PC-3 (cell line): Measurements from ENCODE around the gene TBC1D16. TPM values are rescaled to one million over a fixed set of nuclear protein-coding genes. Genes with fewer than 3 reads are reported as not detected.

Source experiments
- ATAC-seq: fragments of 200-7000 bp; cut with Tn5 transposase; 2 replicates; pipeline ENCODE4 v1.9.1; 2020; ENCODE audit warnings: mild to moderate bottlenecking, moderate library complexity
- BruUV-seq: library from RNA; stranded (reverse); fragments of 400-500 nt; replicated peaks from 2 replicates; lab custom pipeline; 2021; lab: Mats Ljungman, UMichigan
- CTCF ChIA-PET: fragments of 300-600 bp; sonication (Branson Sonifier 250); formaldehyde crosslinking; loops from one replicate; lab custom pipeline; 2022; ENCODE audit warnings: antibody characterized with exemption; lab: Charles Lee
- POLR2A ChIA-PET: fragments of 300-600 bp; sonication (Branson Sonifier 250); formaldehyde crosslinking; loops from one replicate; lab custom pipeline; 2022; ENCODE audit warnings: antibody characterized with exemption; ENCODE audit not compliant: unreplicated experiment; lab: Charles Lee
- DNase-seq: peaks from one replicate; pipeline ENCODE4 v3.0.0-alpha.2; 2015
- H2AFZ ChIP-seq: fragments of 300-600 bp; sonication (generic); 2 replicates; pipeline ENCODE4 v1.6.0; 2016; ENCODE audit warnings: antibody characterized with exemption, low read length
- H3F3A ChIP-seq: fragments of 300-600 bp; sonication (generic); one replicate; pipeline ENCODE4 v1.6.0; 2017; ENCODE audit warnings: antibody characterized with exemption, low read length, control low read depth, mild to moderate bottlenecking; ENCODE audit not compliant: unreplicated experiment
- H3K27ac ChIP-seq: fragments of 300-600 bp; sonication (generic); 2 replicates; pipeline ENCODE4 v1.5.1; 2016; ENCODE audit warnings: mild to moderate bottlenecking, low read length
- H3K27me3 ChIP-seq: fragments of 300-600 bp; sonication (generic); 2 replicates; pipeline ENCODE4 v1.6.1; 2016; ENCODE audit warnings: low read length, mixed read lengths
- H3K36me3 ChIP-seq: fragments of 300-600 bp; sonication (generic); 2 replicates; pipeline ENCODE4 v1.6.1; 2016; ENCODE audit warnings: low read depth, mixed run types, low read length, mixed read lengths
- H3K4me1 ChIP-seq: fragments of 300-600 bp; sonication (generic); 2 replicates; pipeline ENCODE4 v1.5.1; 2016; ENCODE audit warnings: low read length; ENCODE audit not compliant: insufficient read depth
- H3K4me2 ChIP-seq: fragments of 300-600 bp; sonication (generic); 2 replicates; pipeline ENCODE4 v1.6.0; 2016; ENCODE audit warnings: low read length
- H3K4me3 ChIP-seq: fragments of 300-600 bp; sonication (generic); 2 replicates; pipeline ENCODE4 v1.5.1; 2016; ENCODE audit warnings: mild to moderate bottlenecking, low read length, mixed read lengths
- H3K79me2 ChIP-seq: fragments of 300-600 bp; sonication (generic); 2 replicates; pipeline ENCODE4 v1.6.1; 2017; ENCODE audit warnings: low read length, mixed read lengths
- H3K9ac ChIP-seq: fragments of 300-600 bp; sonication (generic); 2 replicates; pipeline ENCODE4 v1.6.0; 2016; ENCODE audit warnings: mild to moderate bottlenecking, low read length
- H3K9me2 ChIP-seq: fragments of 300-600 bp; sonication (generic); replicated peaks from 2 replicates; pipeline ENCODE4 v1.6.1; 2016; ENCODE audit warnings: mixed run types, low read length, mixed read lengths
- H3K9me3 ChIP-seq: fragments of 300-600 bp; sonication (generic); 2 replicates; pipeline ENCODE4 v1.6.1; 2016; ENCODE audit warnings: low read length, mixed read lengths
- H4K20me1 ChIP-seq: fragments of 300-600 bp; sonication (generic); 2 replicates; pipeline ENCODE4 v1.6.1; 2016; ENCODE audit warnings: low read length, mixed read lengths
- CTCF ChIP-seq: fragments of 300-600 bp; sonication (generic); conservative IDR thresholded peaks from 2 replicates; pipeline ENCODE4 v1.5.1; 2017; ENCODE audit warnings: antibody characterized with exemption, low read depth, mild to moderate bottlenecking, low read length
- EZH2 ChIP-seq: fragments of 300-600 bp; sonication (generic); IDR thresholded peaks from one replicate; pipeline ENCODE4 v1.6.1; 2017; ENCODE audit warnings: antibody characterized with exemption, mild to moderate bottlenecking, low read length; ENCODE audit not compliant: unreplicated experiment
- EZH2phosphoT487 ChIP-seq: fragments of 300-600 bp; sonication (generic); IDR thresholded peaks from 2 replicates; pipeline ENCODE4 v1.6.1; 2018; ENCODE audit warnings: mild to moderate bottlenecking, antibody characterized with exemption, low read length, borderline replicate concordance
- intact Hi-C: fragments of 100-400 bp; cut with micrococcal nuclease; formaldehyde crosslinking; loops from 2 replicates; pipeline ENCODE4 v1.9.0; 2023
- total RNA-seq: library from RNA; depleted of rRNA; stranded (reverse); fragments of >200 nt; gene quantifications from 2 replicates; pipeline ENCODE4 v1.2.3, GENCODE V29; 2014

Gene TBC1D16
- total RNA-seq, 1 experiment from 2014 or later: 23.7 TPM

- Histone ChIP-seq H3K9me2 (no peaks in the 10 kb centered on the region), H3K27ac (no peak overlapping the region), H3K9ac (no peak overlapping the region), H3K79me2 (no peaks in the 10 kb centered on the region), H3F3A (no peaks in the 10 kb centered on the region), H2AFZ (no peak overlapping the region), H3K4me2 (no peak overlapping the region), H4K20me1 (no peaks in the 10 kb centered on the region), H3K4me1 (peaks cover 8% of the 10 kb centered on the region; the same call in 1 of the 2 replicates), H3K9me3 (no peaks in the 10 kb centered on the region), H3K27me3 (no peaks in the 10 kb centered on the region), H3K36me3 (no peaks in the 10 kb centered on the region), H3K4me3 (no peak overlapping the region)
- CTCF ChIA-PET: no interaction called here
- intact Hi-C loops: no loop called here
- TF ChIP-seq CTCF (no peak), EZH2 (no peak), EZH2phosphoT487 (no peak)
- POLR2A ChIA-PET: no interaction called here
- ATAC-seq (no peak), DNase-seq (no peak)
- no TSS peak for BruUV-seq
Observed at GRCh38 chr17:80010283-80010858, 25.3 kb downstream of the TBC1D16 start.

GRCh38 chr17:80009391-80010282, 26.0 kb downstream of the TBC1D16 start:
- H3F3A ChIP-seq: no peaks in the 10 kb centered on the region
- H3K9ac ChIP-seq: no peak overlapping the region
- no peaks in the 10 kb centered on the region for H3K27me3 ChIP-seq
- CTCF ChIA-PET: interaction anchor here (1.3 kb wide), 1 partner anchor 73 kb away, joined by 6 read pairs; no protein-coding TSS in a partner anchor
- no peaks in the 10 kb centered on the region for H3K9me2 ChIP-seq
- DNase-seq (no peak), ATAC-seq (no peak)
- BruUV-seq: no TSS peak
- intact Hi-C loops: loop anchor here (2.0 to 5.0 kb wide), 2 partner anchors 19 to 73 kb away; no protein-coding TSS in a partner anchor
- no peak overlapping the region for H2AFZ ChIP-seq
- H4K20me1 ChIP-seq: no peaks in the 10 kb centered on the region
- H3K9me3 ChIP-seq: no peaks in the 10 kb centered on the region
- no peak overlapping the region for H3K27ac ChIP-seq
- TF ChIP-seq CTCF: no peak
- no peak for TF ChIP-seq EZH2phosphoT487
- TF ChIP-seq EZH2: no peak
- no peak overlapping the region for H3K4me3 ChIP-seq
- H3K4me2 ChIP-seq: no peak overlapping the region
- no peaks in the 10 kb centered on the region for H3K36me3 ChIP-seq
- H3K4me1 ChIP-seq: peaks cover 8% of the 10 kb centered on the region; the same call in 1 of the 2 replicates
- POLR2A ChIA-PET: no interaction called here
- H3K79me2 ChIP-seq: no peaks in the 10 kb centered on the region
